RWPE1 (cell line): ENCODE results near the gene LCE1A.

Experiments used
- CTCF ChIA-PET: fragments of 350-600 bp; sonication (Branson Sonifier 250); formaldehyde crosslinking; extraction: SDS; loops from one replicate; lab custom pipeline; 2021; lab: Yijun Ruan, JAX
- POLR2A ChIA-PET: fragments of 400-600 bp; formaldehyde crosslinking; extraction: SDS; loops from one replicate; lab custom pipeline; 2020; ENCODE audit warnings: antibody characterized with exemption; ENCODE audit not compliant: low non-redundant PET; lab: Yijun Ruan, JAX
- DNase-seq: peaks from one replicate; pipeline ENCODE4 v3.0.0; 2012; ENCODE audit warnings: low spot score
- H3K27ac ChIP-seq: fragments of 450-650 bp; 2 replicates; pipeline ENCODE4 v1.5.1; 2017
- TF ChIP-seq, protein P1 (sequence below): fragments of 450-650 bp; conservative IDR thresholded peaks from 2 replicates; pipeline ENCODE4 v1.5.1; 2017; ENCODE audit warnings: low read depth, mild to moderate bottlenecking

The LCE1A gene

DNA sequence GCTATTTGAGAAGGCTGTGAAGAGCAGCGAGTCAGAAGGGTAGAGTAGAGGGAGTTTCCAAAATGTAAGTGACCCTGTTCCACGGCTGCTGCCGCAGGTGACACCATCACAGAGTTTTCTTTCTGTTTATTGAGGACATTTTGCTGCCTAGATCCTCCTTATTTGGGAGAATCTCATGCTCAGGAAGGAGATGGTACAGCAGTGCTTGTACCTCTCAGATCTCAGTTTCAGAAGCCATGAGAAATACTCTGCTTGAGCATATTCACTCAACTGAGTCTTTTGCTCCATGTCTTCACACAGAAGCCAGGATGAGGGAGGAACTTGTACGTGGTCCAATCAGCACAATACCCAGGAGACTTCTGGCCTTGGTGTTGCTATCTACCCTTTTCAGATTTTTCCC is 34.1 kb downstream of the LCE1A start:
- no peak for DNase-seq
- TF ChIP-seq, protein P1, sequence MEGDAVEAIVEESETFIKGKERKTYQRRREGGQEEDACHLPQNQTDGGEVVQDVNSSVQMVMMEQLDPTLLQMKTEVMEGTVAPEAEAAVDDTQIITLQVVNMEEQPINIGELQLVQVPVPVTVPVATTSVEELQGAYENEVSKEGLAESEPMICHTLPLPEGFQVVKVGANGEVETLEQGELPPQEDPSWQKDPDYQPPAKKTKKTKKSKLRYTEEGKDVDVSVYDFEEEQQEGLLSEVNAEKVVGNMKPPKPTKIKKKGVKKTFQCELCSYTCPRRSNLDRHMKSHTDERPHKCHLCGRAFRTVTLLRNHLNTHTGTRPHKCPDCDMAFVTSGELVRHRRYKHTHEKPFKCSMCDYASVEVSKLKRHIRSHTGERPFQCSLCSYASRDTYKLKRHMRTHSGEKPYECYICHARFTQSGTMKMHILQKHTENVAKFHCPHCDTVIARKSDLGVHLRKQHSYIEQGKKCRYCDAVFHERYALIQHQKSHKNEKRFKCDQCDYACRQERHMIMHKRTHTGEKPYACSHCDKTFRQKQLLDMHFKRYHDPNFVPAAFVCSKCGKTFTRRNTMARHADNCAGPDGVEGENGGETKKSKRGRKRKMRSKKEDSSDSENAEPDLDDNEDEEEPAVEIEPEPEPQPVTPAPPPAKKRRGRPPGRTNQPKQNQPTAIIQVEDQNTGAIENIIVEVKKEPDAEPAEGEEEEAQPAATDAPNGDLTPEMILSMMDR: no peak
- CTCF ChIA-PET: interaction anchor here (0.6 kb wide), 1 partner anchor 364 kb away, joined by 3 read pairs; no protein-coding TSS in a partner anchor
- no peak overlapping the region for H3K27ac ChIP-seq
- POLR2A ChIA-PET: no interaction called here

DNA sequence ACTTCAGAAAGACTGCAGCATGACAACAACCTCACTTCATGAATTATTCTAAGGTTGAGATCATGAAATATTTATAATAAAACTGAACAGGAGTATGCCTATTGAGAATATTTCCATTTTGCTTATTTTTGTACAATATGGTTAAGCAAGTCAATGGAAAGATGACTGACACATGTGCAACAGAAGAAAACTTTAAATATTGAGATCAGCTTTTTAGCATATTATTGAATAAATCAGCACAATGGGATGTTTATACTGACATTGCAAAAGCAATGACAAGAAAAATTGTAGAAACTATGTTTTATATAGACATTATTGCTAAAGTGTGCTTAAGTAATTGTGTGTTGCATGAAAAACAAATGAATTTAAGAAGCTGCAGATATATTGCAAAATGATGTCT is 37.2 kb downstream of the LCE1A start:
- no peak overlapping the region for H3K27ac ChIP-seq
- ChIA-PET CTCF (no interaction called here), POLR2A (no interaction called here)
- DNase-seq: no peak
- TF ChIP-seq, protein P1: no peak

DNA sequence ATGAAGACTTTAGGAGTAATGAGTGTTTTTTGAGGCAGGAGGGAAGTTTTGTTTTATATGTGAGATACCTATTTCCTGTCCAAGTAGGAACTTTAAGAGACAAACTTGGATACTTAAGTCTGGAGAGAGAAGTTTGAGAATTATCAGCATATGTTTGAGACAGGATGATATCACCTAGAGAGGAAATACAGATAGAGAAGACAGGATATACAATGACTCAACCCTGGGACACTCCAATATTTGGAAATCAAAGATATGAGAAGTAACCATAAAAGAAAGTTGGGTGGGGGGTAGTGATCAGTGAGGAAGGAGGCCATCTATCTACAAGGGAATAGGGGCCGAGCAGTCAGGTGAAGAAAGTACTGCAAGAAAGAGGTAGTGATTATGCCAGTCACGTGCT is 39.0 kb downstream of the LCE1A start:
- no peak for DNase-seq
- POLR2A ChIA-PET: no interaction called here
- TF ChIP-seq, protein P1: no peak
- no peak overlapping the region for H3K27ac ChIP-seq
- CTCF ChIA-PET: interaction anchor here (0.5 to 0.7 kb wide), 2 partner anchors 212 to 239 kb away, joined by 3 to 6 read pairs; no protein-coding TSS in a partner anchor

DNA sequence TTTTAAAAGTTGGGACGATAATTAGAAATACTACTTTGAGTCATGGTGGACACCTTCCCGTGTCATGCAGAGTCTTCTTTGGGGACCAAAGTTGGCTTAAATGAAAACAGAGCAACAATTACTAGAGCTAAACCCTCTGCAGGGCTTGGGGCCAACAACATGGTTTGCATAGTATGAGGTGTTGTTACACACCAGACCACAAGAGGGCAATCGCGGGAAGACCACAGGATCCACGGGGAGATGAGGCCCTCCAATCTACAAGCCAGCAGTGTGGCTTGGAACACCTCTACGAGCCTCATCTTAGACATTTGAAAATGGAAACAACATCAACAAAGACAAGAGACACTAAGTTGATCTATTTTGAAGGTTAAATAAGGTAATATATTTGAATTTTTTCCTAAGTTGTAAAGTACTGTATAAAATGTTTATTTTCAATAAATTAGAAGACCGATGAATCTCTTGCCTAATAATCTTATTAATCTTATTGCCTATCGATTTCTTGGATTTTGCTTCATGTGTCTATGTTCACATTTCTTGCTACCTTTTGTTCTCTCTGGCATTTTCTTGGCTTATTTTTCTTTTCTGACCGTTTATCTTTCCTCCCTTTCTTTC is 42.6 kb downstream of the LCE1A start:
- no peak overlapping the region for H3K27ac ChIP-seq
- TF ChIP-seq, protein P1: peak; percentile 86
- CTCF ChIA-PET: interaction anchor here (0.6 to 4.6 kb wide), 23 partner anchors 9 to 806 kb away, joined by 3 to 37 read pairs (median 3); no protein-coding TSS in a partner anchor
- peak; percentile 78 for DNase-seq
- POLR2A ChIA-PET: no interaction called here

DNA sequence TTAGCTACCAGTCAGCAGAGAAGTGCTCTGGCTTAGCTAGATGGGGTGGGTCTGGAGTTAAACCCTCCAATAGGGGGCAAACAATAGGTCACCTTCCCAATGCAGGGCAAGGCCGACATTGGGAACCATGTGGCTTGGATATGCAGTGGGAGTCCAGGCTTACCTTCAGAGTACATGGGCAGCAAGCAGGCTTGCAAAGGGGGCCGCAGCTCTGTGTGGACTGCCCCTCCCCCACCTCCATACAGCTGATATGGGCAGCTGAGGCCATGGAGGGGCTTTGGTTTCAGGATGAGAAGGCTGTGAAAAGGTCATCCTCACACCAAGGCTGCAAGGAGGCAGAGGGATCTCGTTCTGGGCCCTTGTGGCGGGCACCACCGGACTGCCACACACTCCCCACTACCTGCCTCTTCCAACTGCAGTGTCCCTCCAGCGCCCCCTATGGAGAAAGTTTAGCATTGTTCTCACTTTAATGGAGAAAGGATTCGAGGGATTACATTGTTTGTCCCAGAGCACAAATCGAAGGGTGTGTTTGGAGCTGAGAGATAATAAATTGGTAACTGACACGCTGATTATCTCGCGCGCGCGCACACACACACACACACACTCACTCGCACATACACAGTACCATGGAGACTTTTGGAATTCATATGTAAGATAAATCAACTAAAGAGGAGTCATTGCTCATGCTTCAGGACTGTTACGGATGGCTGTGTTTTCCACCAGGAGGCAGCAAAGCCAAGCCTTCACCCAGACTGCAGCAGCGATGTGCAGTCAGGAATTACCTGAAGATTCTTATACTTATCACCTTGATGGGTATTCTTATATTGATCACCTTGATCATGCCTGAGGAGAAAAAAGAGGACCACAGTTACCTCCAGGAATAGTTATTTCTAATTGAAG is 43.8 kb downstream of the LCE1A start:
- TF ChIP-seq, protein P1: peak; percentile 66
- DNase-seq: peak; percentile 64
- H3K27ac ChIP-seq: no peak overlapping the region
- POLR2A ChIA-PET: no interaction called here
- CTCF ChIA-PET: interaction anchor here (0.5 to 4.6 kb wide), 25 partner anchors 12 to 807 kb away, joined by 3 to 37 read pairs (median 3); no protein-coding TSS in a partner anchor

DNA sequence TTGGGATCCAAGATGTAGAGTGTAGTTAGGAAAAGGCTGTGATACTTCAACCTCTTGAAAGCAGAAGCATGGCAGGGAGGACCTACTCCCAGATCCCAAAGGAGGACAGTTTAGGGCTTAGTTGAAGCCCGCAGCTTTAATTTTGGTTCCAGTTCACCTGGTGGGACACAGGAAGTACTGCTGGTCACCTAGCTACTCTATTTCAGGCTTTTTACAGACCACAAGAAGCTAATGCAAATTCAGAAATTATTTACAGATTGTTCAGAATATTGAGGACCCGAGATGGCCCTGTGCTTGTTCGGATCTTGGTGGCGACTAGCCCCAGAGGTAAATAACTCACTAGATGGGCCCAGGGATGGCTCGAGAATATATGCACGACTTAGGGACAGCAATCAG is 44.5 kb downstream of the LCE1A start:
- CTCF ChIA-PET: interaction anchor here (0.6 to 4.6 kb wide), 11 partner anchors 15 to 378 kb away, joined by 3 to 37 read pairs (median 4); no protein-coding TSS in a partner anchor
- DNase-seq: no peak
- no peak overlapping the region for H3K27ac ChIP-seq
- TF ChIP-seq, protein P1: no peak
- POLR2A ChIA-PET: no interaction called here
